Smooth muscle cell (in vitro differentiated cells): Measurements from ENCODE around the gene FLVCR2. TPM values are rescaled to one million over a fixed set of nuclear protein-coding genes. Genes with fewer than 3 reads are reported as not detected.
"Not testable (repeated sequence)": the region's sequence is repeated elsewhere in the genome, so short reads cannot be mapped to it uniquely, and the experiment has no call there.

Source experiments
- DNase-seq: peaks from one replicate; lab custom pipeline; 2025; ENCODE audit not compliant: unreplicated experiment; lab: John Stamatoyannopoulos, UW
- H2AFZ ChIP-seq: fragments of 200-600 bp; sonication (generic); 2 replicates; pipeline ENCODE4 v1.6.0; 2016; ENCODE audit warnings: antibody characterized with exemption, low read depth, mild to moderate bottlenecking
- H3F3A ChIP-seq: fragments of 200-600 bp; sonication (generic); 2 replicates; pipeline ENCODE4 v1.6.0; 2017; ENCODE audit warnings: antibody characterized with exemption, low read depth
- H3K27ac ChIP-seq: fragments of 200-600 bp; sonication (generic); 2 replicates; pipeline ENCODE4 v1.5.1; 2016; ENCODE audit warnings: low read depth, mild to moderate bottlenecking
- H3K27me3 ChIP-seq: fragments of 200-600 bp; sonication (generic); 2 replicates; pipeline ENCODE4 v1.6.1; 2016; ENCODE audit warnings: low read depth, mild to moderate bottlenecking
- H3K36me3 ChIP-seq: fragments of 200-600 bp; sonication (generic); 2 replicates; pipeline ENCODE4 v1.5.1; 2016; ENCODE audit warnings: low read depth
- H3K4me1 ChIP-seq: fragments of 200-600 bp; sonication (generic); 2 replicates; pipeline ENCODE4 v1.5.1; 2016; ENCODE audit warnings: low read depth
- H3K4me2 ChIP-seq: fragments of 200-600 bp; sonication (generic); 2 replicates; pipeline ENCODE4 v1.6.0; 2016; ENCODE audit warnings: mild to moderate bottlenecking
- H3K4me3 ChIP-seq: fragments of 200-600 bp; sonication (generic); 2 replicates; pipeline ENCODE4 v1.5.1; 2016; ENCODE audit warnings: mild to moderate bottlenecking
- H3K79me2 ChIP-seq: fragments of 200-600 bp; sonication (generic); 2 replicates; pipeline ENCODE4 v1.6.0; 2016; ENCODE audit warnings: low read depth, mild to moderate bottlenecking
- H3K9ac ChIP-seq: fragments of 200-600 bp; sonication (generic); 2 replicates; pipeline ENCODE4 v1.6.0; 2016; ENCODE audit warnings: low read depth
- H3K9me3 ChIP-seq: fragments of 200-600 bp; sonication (generic); replicated peaks from 2 replicates; pipeline ENCODE4 v1.5.1; 2016; ENCODE audit warnings: low read depth
- H4K20me1 ChIP-seq: fragments of 200-600 bp; sonication (generic); 2 replicates; pipeline ENCODE4 v1.6.0; 2016; ENCODE audit warnings: low read depth
- CTCF ChIP-seq: fragments of 200-600 bp; sonication (generic); IDR thresholded peaks from 2 replicates; pipeline ENCODE4 v1.5.1; 2017; ENCODE audit warnings: borderline replicate concordance, mild to moderate bottlenecking, antibody characterized with exemption; ENCODE audit not compliant: insufficient read depth, poor library complexity, severe bottlenecking
- WGBS: methylation state at CpG from one replicate; pipeline ENCODE4 v1.1.7; 2016; ENCODE audit warnings: low lambda C conversion rate; 5-methylcytosine and 5-hydroxymethylcytosine counted together
- polyA plus RNA-seq: library from polyadenylated mRNA; unstranded; fragments of >200 nt; fragmentation: Nextera tagmentation; extraction: Ambion mirVana; gene quantifications from 2 replicates; pipeline ENCODE4 v1.2.1, GENCODE V29; 2016
- total RNA-seq: library from RNA; depleted of rRNA; stranded (reverse); fragments of >200 nt; gene quantifications from 2 replicates; pipeline ENCODE4 v1.2.3, GENCODE V29; 2014

FLVCR2 gene
- total and polyA plus RNA-seq, 2 experiments from 2014 or later, result 3.0 to 13.3 TPM

GRCh38 chr14:75675265-75675960, 97.0 kb downstream of the FLVCR2 start:
- Histone ChIP-seq H3K27ac (no peak overlapping the region), H3K4me2 (no peak overlapping the region), H3K4me1 (peaks cover 3% of the 10 kb centered on the region), H3K9ac (no peak overlapping the region), H3F3A (no peaks in the 10 kb centered on the region), H3K79me2 (peaks cover 7% of the 10 kb centered on the region), H2AFZ (no peak overlapping the region), H3K4me3 (no peak overlapping the region), H3K36me3 (no peaks in the 10 kb centered on the region), H3K27me3 (no peaks in the 10 kb centered on the region), H3K9me3 (no peaks in the 10 kb centered on the region), H4K20me1 (peaks cover 15% of the 10 kb centered on the region)
- WGBS, result 60% methylated on average over 2 of the region's 2 CpGs
- TF ChIP-seq CTCF, result no peak
- no peak for DNase-seq

GRCh38 chr14:75685910-75686309, 107.5 kb downstream of the FLVCR2 start:
- H3K4me2 ChIP-seq, result no peak overlapping the region
- no peak overlapping the region for H3K9ac ChIP-seq
- no peak for DNase-seq
- 91% methylated on average over 2 of the region's 2 CpGs for WGBS
- no peak for TF ChIP-seq CTCF
- H3F3A ChIP-seq, result no peaks in the 10 kb centered on the region
- no peak overlapping the region for H3K27ac ChIP-seq
- no peak overlapping the region for H3K4me3 ChIP-seq
- no peaks in the 10 kb centered on the region for H3K4me1 ChIP-seq
- H2AFZ ChIP-seq, result no peak overlapping the region
- H4K20me1 ChIP-seq, result no peaks in the 10 kb centered on the region
- H3K27me3 ChIP-seq, result no peaks in the 10 kb centered on the region
- H3K36me3 ChIP-seq, result peaks cover 12% of the 10 kb centered on the region
- H3K9me3 ChIP-seq, result no peaks in the 10 kb centered on the region
- H3K79me2 ChIP-seq, result no peaks in the 10 kb centered on the region

GRCh38 chr14:75689012-75689411, 110.6 kb downstream of the FLVCR2 start:
- Histone ChIP-seq H3K4me3 (no peak overlapping the region), H3F3A (no peaks in the 10 kb centered on the region), H3K27me3 (no peaks in the 10 kb centered on the region), H3K9ac (no peak overlapping the region), H2AFZ (no peak overlapping the region), H3K79me2 (no peaks in the 10 kb centered on the region), H3K4me2 (no peak overlapping the region), H3K27ac (no peak overlapping the region), H3K4me1 (no peaks in the 10 kb centered on the region), H4K20me1 (no peaks in the 10 kb centered on the region), H3K36me3 (peaks cover 3% of the 10 kb centered on the region), H3K9me3 (no peaks in the 10 kb centered on the region)
- no peak for TF ChIP-seq CTCF
- no peak for DNase-seq
- WGBS, result 85% methylated on average over 2 of the region's 2 CpGs

- H3K9me3 ChIP-seq, result no peaks in the 10 kb centered on the region
- H4K20me1 ChIP-seq, result no peaks in the 10 kb centered on the region
- H3K4me2 ChIP-seq, result no peak overlapping the region
- no peak overlapping the region for H3K4me3 ChIP-seq
- H3K27ac ChIP-seq, result no peak overlapping the region
- H3K9ac ChIP-seq, result no peak overlapping the region
- H3K4me1 ChIP-seq, result no peaks in the 10 kb centered on the region
- H3K36me3 ChIP-seq, result peaks cover 10% of the 10 kb centered on the region
- no peak overlapping the region for H2AFZ ChIP-seq
- TF ChIP-seq CTCF, result no peak
- H3F3A ChIP-seq, result no peaks in the 10 kb centered on the region
- no peaks in the 10 kb centered on the region for H3K79me2 ChIP-seq
- no peak for DNase-seq
- 94% methylated on average over 7 of the region's 7 CpGs for WGBS
- H3K27me3 ChIP-seq, result no peaks in the 10 kb centered on the region
Measured at GRCh38 chr14:75690010-75690409, 111.6 kb downstream of the FLVCR2 start.

- H3K27ac ChIP-seq, H3K4me3 ChIP-seq, H3K4me1 ChIP-seq, H3K79me2 ChIP-seq, H3K27me3 ChIP-seq, H3K9ac ChIP-seq, H4K20me1 ChIP-seq, H3F3A ChIP-seq, H3K9me3 ChIP-seq, H3K4me2 ChIP-seq, DNase-seq, H2AFZ ChIP-seq: not testable (repeated sequence)
- WGBS, result 91% methylated on average over 6 of the region's 6 CpGs
- H3K36me3 ChIP-seq, result peaks cover 10% of the 10 kb centered on the region
Measured at GRCh38 chr14:75695025-75695424, 116.6 kb downstream of the FLVCR2 start.
